PC-9 (cell line): Measurements from ENCODE around the gene ADGRA1. TPM values are rescaled to one million over a fixed set of nuclear protein-coding genes. Genes with fewer than 3 reads are reported as not detected.

Source experiments
- BruUV-seq: library from RNA; stranded (reverse); fragments of 400-500 nt; replicated peaks from 2 replicates; lab custom pipeline; 2021; lab: Mats Ljungman, UMichigan
- CTCF ChIA-PET: fragments of 300-600 bp; sonication (Branson Sonifier 250); formaldehyde crosslinking; loops from one replicate; lab custom pipeline; 2022; ENCODE audit warnings: antibody characterized with exemption; lab: Charles Lee
- POLR2A ChIA-PET: fragments of 300-600 bp; sonication (Branson Sonifier 250); formaldehyde crosslinking; loops from one replicate; lab custom pipeline; 2022; ENCODE audit warnings: antibody characterized with exemption; ENCODE audit not compliant: unreplicated experiment; lab: Charles Lee
- DNase-seq, 2 experiments: peaks; one replicate each; pipeline versions ENCODE4 v3.0.0 to v3.0.0-alpha.2; 2015 to 2022; ENCODE audit warnings: mixed read lengths in 1 of 2
- H2AFZ ChIP-seq: fragments of 200-600 bp; sonication (generic); 2 replicates; pipeline ENCODE4 v1.8.1; 2017; ENCODE audit warnings: antibody characterized with exemption
- H3F3A ChIP-seq: fragments of 200-600 bp; sonication (generic); 2 replicates; pipeline ENCODE4 v1.8.1; 2017; ENCODE audit warnings: antibody characterized with exemption, mild to moderate bottlenecking, low read depth; ENCODE audit not compliant: insufficient read depth
- H3K27ac ChIP-seq: fragments of 200-600 bp; sonication (generic); 2 replicates; pipeline ENCODE4 v1.6.1; 2016; ENCODE audit warnings: mixed run types
- H3K27me3 ChIP-seq: fragments of 200-600 bp; sonication (generic); 2 replicates; pipeline ENCODE4 v1.6.1; 2016; ENCODE audit warnings: low read depth, mixed run types; ENCODE audit not compliant: insufficient read depth
- H3K36me3 ChIP-seq: fragments of 200-600 bp; sonication (generic); 2 replicates; pipeline ENCODE4 v1.6.1; 2016; ENCODE audit warnings: low read depth, mixed run types
- H3K4me1 ChIP-seq: fragments of 200-600 bp; sonication (generic); replicated peaks from 2 replicates; pipeline ENCODE4 v1.6.1; 2016; ENCODE audit warnings: mixed run types; ENCODE audit not compliant: insufficient read depth
- H3K4me2 ChIP-seq: fragments of 200-600 bp; sonication (generic); 2 replicates; pipeline ENCODE4 v1.6.1; 2017; ENCODE audit warnings: mixed run types
- H3K4me3 ChIP-seq: fragments of 200-600 bp; sonication (generic); 2 replicates; pipeline ENCODE4 v1.6.1; 2016; ENCODE audit warnings: mixed run types
- H3K79me2 ChIP-seq: fragments of 200-600 bp; sonication (generic); 2 replicates; pipeline ENCODE4 v1.6.1; 2017; ENCODE audit warnings: low read depth, mixed run types
- H3K9me2 ChIP-seq: fragments of 200-600 bp; sonication (generic); 2 replicates; pipeline ENCODE4 v1.8.1; 2017; ENCODE audit warnings: mild to moderate bottlenecking; ENCODE audit not compliant: insufficient read depth
- H3K9me3 ChIP-seq: fragments of 200-600 bp; sonication (generic); 2 replicates; pipeline ENCODE4 v1.8.1; 2016; ENCODE audit warnings: low read depth; ENCODE audit not compliant: insufficient read depth
- H4K20me1 ChIP-seq: fragments of 200-600 bp; sonication (generic); 2 replicates; pipeline ENCODE4 v1.8.1; 2017; ENCODE audit not compliant: insufficient read depth
- CTCF ChIP-seq: fragments of 200-600 bp; sonication (generic); conservative IDR thresholded peaks from 2 replicates; pipeline ENCODE4 v1.6.1; 2017; ENCODE audit warnings: mixed run types, antibody characterized with exemption, mild to moderate bottlenecking, moderate library complexity
- EZH2 ChIP-seq: fragments of 200-600 bp; sonication (generic); IDR thresholded peaks from 2 replicates; pipeline ENCODE4 v1.8.0; 2017; ENCODE audit warnings: antibody characterized with exemption, low read depth
- intact Hi-C: fragments of 100-400 bp; cut with micrococcal nuclease; formaldehyde crosslinking; loops from one replicate; pipeline ENCODE4 v1.10.0; 2022; ENCODE audit not compliant: unreplicated experiment
- total RNA-seq: library from RNA; stranded (reverse); gene quantifications from 2 replicates; pipeline ENCODE4 v1.2.3, GENCODE V29; 2021

The ADGRA1 gene
- total RNA-seq, 1 experiment from 2014 or later = not detected

- H3K27me3 ChIP-seq = peaks cover 50% of the 10 kb centered on the region
- no peaks in the 10 kb centered on the region for H4K20me1 ChIP-seq
- no peak for TF ChIP-seq EZH2
- no peak for TF ChIP-seq CTCF
- H3F3A ChIP-seq = no peaks in the 10 kb centered on the region
- no peaks in the 10 kb centered on the region for H3K4me1 ChIP-seq
- H3K9me3 ChIP-seq = no peaks in the 10 kb centered on the region
- no peaks in the 10 kb centered on the region for H3K9me2 ChIP-seq
- CTCF ChIA-PET = no interaction called here
- intact Hi-C loops = no loop called here
- no peak overlapping the region for H3K27ac ChIP-seq
- DNase-seq = no peak
- POLR2A ChIA-PET = no interaction called here
- no peaks in the 10 kb centered on the region for H3K36me3 ChIP-seq
- BruUV-seq = no TSS peak
- no peaks in the 10 kb centered on the region for H3K79me2 ChIP-seq
- no peak overlapping the region for H3K4me3 ChIP-seq
- H3K4me2 ChIP-seq = no peak overlapping the region
- no peak overlapping the region for H2AFZ ChIP-seq
Observed at GRCh38 chr10:133115453-133115842, 27.7 kb downstream of the ADGRA1 start.

GRCh38 chr10:133115976-133116375 lies 28.3 kb downstream of the ADGRA1 start:
- Histone ChIP-seq H4K20me1 (no peaks in the 10 kb centered on the region), H3F3A (no peaks in the 10 kb centered on the region), H3K4me3 (no peak overlapping the region), H3K9me3 (no peaks in the 10 kb centered on the region), H3K27ac (no peak overlapping the region), H3K36me3 (no peaks in the 10 kb centered on the region), H3K4me2 (no peak overlapping the region), H3K9me2 (no peaks in the 10 kb centered on the region), H3K79me2 (no peaks in the 10 kb centered on the region), H3K27me3 (peaks cover 45% of the 10 kb centered on the region; the same call in 1 of the 2 replicates), H2AFZ (no peak overlapping the region), H3K4me1 (no peaks in the 10 kb centered on the region)
- TF ChIP-seq CTCF (no peak), EZH2 (no peak)
- no peak for DNase-seq
- no TSS peak for BruUV-seq
- CTCF ChIA-PET = no interaction called here
- POLR2A ChIA-PET = no interaction called here
- intact Hi-C loops = no loop called here

GRCh38 chr10:133116455-133116854 lies 28.7 kb downstream of the ADGRA1 start:
- ChIA-PET CTCF (no interaction called here), POLR2A (no interaction called here)
- peaks cover 45% of the 10 kb centered on the region; the same call in 1 of the 2 replicates for H3K27me3 ChIP-seq

More at GRCh38 chr10:133116455-133116854, 28.7 kb downstream of the ADGRA1 start:
- DNase-seq = no peak
- Histone ChIP-seq H3K4me2 (no peak overlapping the region), H3K27ac (no peak overlapping the region), H2AFZ (no peak overlapping the region), H3K79me2 (no peaks in the 10 kb centered on the region), H3K9me2 (no peaks in the 10 kb centered on the region), H4K20me1 (no peaks in the 10 kb centered on the region), H3K4me1 (no peaks in the 10 kb centered on the region), H3K36me3 (no peaks in the 10 kb centered on the region), H3K4me3 (no peak overlapping the region), H3F3A (no peaks in the 10 kb centered on the region), H3K9me3 (no peaks in the 10 kb centered on the region)
- intact Hi-C loops = no loop called here
- no TSS peak for BruUV-seq
- TF ChIP-seq CTCF = no peak
- TF ChIP-seq EZH2 = no peak
